Activated CD4-positive, alpha-beta memory T cell treated with anti-CD3 and anti-CD28 coated beads, Interleukin-2, amount 10 ng/mL, durations not matched to agents 7 days and 5 days (primary cell): ENCODE measurements around the gene PPP2R3C. TPM values are rescaled to one million over a fixed set of nuclear protein-coding genes. Genes with fewer than 3 reads are reported as not detected.
A peak's percentile ranks its signal among the peaks of the same experiment; 100 is the strongest.
"Not testable (repeated sequence)": the region's sequence is repeated elsewhere in the genome, so short reads cannot be mapped to it uniquely, and the experiment has no call there.

Experiments used
- CTCF ChIA-PET: fragments of 350-600 bp; sonication (Branson Sonifier 250); formaldehyde crosslinking; loops from one replicate; lab custom pipeline; 2021; ENCODE audit warnings: antibody characterized with exemption, inconsistent platforms; lab: Charles Lee
- POLR2A ChIA-PET: fragments of 350-600 bp; sonication (Branson Sonifier 250); formaldehyde crosslinking; loops from one replicate; lab custom pipeline; 2021; ENCODE audit warnings: antibody characterized with exemption; lab: Charles Lee
- DNase-seq: peaks from one replicate; pipeline ENCODE4 v3.0.0-alpha.2; 2020
- H3K27ac Mint-ChIP-seq: one replicate; pipeline ENCODE4 v1.8.0; 2021; ENCODE audit warnings: mild to moderate bottlenecking, mixed read lengths
- H3K27me3 Mint-ChIP-seq: one replicate; pipeline ENCODE4 v1.8.0; 2021; ENCODE audit warnings: mixed read lengths
- H3K36me3 Mint-ChIP-seq: one replicate; pipeline ENCODE4 v1.8.0; 2021; ENCODE audit warnings: low read depth, mixed read lengths
- H3K4me1 Mint-ChIP-seq: one replicate; pipeline ENCODE4 v1.8.0; 2021; ENCODE audit warnings: mixed read lengths
- H3K4me3 Mint-ChIP-seq: one replicate; pipeline ENCODE4 v1.8.0; 2021; ENCODE audit warnings: mild to moderate bottlenecking, mixed read lengths
- H3K9me3 Mint-ChIP-seq: one replicate; pipeline ENCODE4 v1.8.0; 2021; ENCODE audit warnings: mixed read lengths
- total RNA-seq, 2 experiments: library from RNA; stranded (reverse); gene quantifications; one replicate each; pipeline ENCODE4 v1.2.3, GENCODE V29; 2021

PPP2R3C gene
- 10 to 100 TPM; 51.7 to 59.4 TPM for total RNA-seq

DNA sequence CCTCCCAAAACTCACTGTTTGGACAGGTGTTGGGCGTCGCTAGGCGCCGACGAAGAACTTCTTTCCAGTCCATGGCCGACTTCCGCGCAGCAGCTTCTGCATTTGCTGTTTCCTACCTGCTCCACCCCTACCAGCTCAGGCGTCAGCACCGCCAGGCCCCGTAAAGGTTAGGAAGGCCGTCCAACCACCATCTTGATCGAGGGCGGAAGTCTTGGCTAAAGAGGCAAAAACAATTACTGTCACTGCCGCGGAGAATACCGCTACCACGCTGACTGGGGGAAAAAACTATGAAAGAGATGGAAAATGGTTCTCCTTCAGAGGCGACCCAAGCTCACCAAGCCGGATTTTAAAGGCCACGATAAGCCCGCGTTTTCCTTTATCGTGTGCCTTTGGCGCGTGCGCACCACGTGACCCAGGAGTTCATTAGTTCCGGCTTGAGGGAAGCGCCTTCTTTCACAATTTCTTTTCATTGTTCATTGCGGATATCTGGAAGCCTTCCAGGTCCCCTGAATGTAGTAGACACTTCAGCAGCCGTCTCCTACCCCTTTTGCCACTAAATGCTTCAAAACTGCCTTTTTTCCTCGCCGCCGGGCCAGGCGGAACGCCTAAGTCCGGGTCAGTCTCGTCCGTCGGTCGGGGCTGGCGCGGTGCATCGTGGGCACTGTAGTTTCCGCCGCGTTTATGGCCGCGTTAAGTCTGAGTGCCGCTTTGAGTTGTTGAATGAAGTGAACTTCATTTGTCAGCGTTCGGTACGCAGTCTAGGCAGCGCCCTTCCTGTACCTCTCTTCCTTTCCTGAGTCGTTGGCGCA, at the start of gene PPP2R3C, which contains the start of gene PRORP:
PPP2R3C (minus strand) TSS at position 104 of the 809 bp plus-strand sequence; CDS start at position 73, 31 bp downstream.
PRORP (plus strand) TSS at position 666 of the 809 bp plus-strand sequence. CDS start 694 bp downstream, outside the sequence.
- Mint-ChIP-seq H3K36me3 (peaks cover 53% of the 10 kb centered on the region), H3K27me3 (no peaks in the 10 kb centered on the region), H3K9me3 (no peaks in the 10 kb centered on the region), H3K27ac (peak within 1 kb of the TSS; percentile 98), H3K4me1 (peaks cover 59% of the 10 kb centered on the region), H3K4me3 (peak within 1 kb of the TSS; percentile 91)
- ChIA-PET CTCF (interaction anchor here (0.6 to 3.2 kb wide), 10 partner anchors 19 to 300 kb away, joined by 3 to 16 read pairs (median 4); partner anchors contain the start of genes FAM177A1, NFKBIA and PSMA6), POLR2A (interaction anchor here (0.7 to 5.3 kb wide), 26 partner anchors 9 to 704 kb away, joined by 3 to 55 read pairs (median 5); partner anchors contain the start of genes BAZ1A, BRMS1L, FAM177A1 and NFKBIA)
- DNase-seq = peak; percentile 92

DNA sequence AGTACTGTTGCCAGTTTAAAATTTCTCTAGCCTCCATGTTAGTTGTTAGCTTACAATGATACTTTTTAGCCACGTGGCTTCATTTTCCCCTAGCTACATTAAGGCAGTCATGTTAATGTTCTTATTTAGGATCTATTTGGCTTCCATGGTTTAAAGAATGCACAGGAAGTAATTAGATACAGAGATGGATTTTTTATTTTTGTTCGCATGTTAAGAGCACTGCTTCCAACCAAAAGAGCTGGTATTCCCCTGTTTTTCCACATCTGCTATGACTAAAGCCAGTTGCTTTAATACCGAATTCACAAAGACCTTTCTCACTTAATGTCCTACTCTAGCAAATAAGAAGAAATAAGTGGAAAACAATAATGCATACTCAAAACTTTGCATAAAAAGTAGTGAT, 45.7 kb upstream of the PPP2R3C start:
- peaks cover 4% of the 10 kb centered on the region for H3K4me1 Mint-ChIP-seq
- CTCF ChIA-PET = no interaction called here
- DNase-seq = no peak
- POLR2A ChIA-PET = no interaction called here
- peaks cover 2% of the 10 kb centered on the region for H3K9me3 Mint-ChIP-seq
- no peak overlapping the region for H3K27ac Mint-ChIP-seq
- no peaks in the 10 kb centered on the region for H3K27me3 Mint-ChIP-seq
- no peak overlapping the region for H3K4me3 Mint-ChIP-seq
- peaks cover 58% of the 10 kb centered on the region for H3K36me3 Mint-ChIP-seq

DNA sequence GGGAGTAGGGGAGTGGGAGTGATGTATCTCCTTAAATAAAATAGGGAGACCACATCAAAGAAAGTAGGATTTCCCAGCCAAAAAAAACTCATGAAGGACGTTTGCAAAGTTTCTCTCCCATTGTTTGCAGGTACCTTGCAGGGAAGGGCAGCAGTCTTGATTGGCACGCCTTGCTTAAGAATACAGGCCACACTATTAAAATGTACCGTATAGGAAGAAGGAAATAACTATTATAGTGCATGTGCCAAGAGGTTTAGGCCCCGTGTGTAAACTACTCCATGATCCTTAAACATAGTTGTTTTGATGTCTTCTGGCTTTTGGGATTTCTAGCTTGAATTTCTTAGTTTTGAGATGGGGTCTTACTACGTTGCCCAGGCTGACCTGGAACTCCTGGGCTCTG, 43.1 kb upstream of the PPP2R3C start:
- Mint-ChIP-seq H3K36me3 (peaks cover 62% of the 10 kb centered on the region), H3K27ac (no peak overlapping the region), H3K4me1 (peaks cover 27% of the 10 kb centered on the region), H3K27me3 (no peaks in the 10 kb centered on the region), H3K9me3 (peaks cover 2% of the 10 kb centered on the region), H3K4me3 (no peak overlapping the region)
- DNase-seq = no peak
- CTCF ChIA-PET = no interaction called here
- POLR2A ChIA-PET = no interaction called here

DNA sequence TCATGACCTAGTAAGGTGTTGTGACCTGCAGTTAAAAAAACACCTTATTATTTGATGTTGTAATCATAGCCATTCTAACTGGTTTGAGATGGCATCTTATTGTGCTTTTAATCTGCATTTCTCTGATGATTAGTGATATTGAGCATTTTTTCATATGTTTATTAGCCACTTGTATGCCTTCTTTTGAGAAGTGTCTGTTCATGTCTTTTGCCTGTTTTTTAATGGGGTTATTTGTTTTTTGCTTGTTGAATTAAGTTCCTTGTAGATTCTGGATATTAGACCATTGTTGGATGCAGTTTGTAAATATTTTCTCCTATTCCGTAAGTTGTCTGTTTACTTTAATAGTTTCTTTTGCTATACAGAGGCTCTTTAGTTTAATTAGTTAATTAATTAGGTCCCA, 41.6 kb upstream of the PPP2R3C start:
- POLR2A ChIA-PET = no interaction called here

DNA sequence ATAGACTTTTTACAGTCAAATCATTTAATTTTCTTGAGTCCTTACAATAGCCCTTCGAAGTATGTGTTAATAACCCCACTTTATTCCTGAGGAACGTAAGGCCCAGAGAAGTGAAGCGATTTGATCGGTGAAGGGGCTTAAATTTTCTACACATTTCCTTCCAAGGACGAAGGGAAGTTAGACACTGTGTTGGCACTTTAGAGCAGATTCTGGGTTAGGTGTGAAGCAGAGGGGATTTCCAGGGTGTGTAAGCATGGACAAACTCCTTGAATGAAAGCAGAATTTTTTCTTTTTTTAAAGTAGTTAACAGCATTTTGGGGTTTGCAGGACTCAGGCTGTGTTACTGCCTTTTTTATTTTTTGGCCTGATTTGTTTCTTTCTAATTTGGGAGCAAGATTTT, 39.4 kb upstream of the PPP2R3C start:
- Mint-ChIP-seq H3K4me3 (no peak overlapping the region), H3K36me3 (peaks cover 48% of the 10 kb centered on the region), H3K4me1 (peaks cover 44% of the 10 kb centered on the region), H3K27me3 (no peaks in the 10 kb centered on the region), H3K27ac (peak overlapping the region; percentile 56), H3K9me3 (no peaks in the 10 kb centered on the region)
- peak; percentile 17 for DNase-seq
- ChIA-PET POLR2A (interaction anchor here (1.0 to 1.6 kb wide), 2 partner anchors 39 to 243 kb away, joined by 3 to 4 read pairs; partner anchors contain the start of genes NFKBIA and PPP2R3C), CTCF (no interaction called here)

More for the DNA sequence above, 41.6 kb upstream of the PPP2R3C start:
- Mint-ChIP-seq H3K27ac (no peak overlapping the region), H3K4me1 (peaks cover 35% of the 10 kb centered on the region), H3K4me3 (no peak overlapping the region), H3K36me3 (peaks cover 63% of the 10 kb centered on the region), H3K9me3 (no peaks in the 10 kb centered on the region), H3K27me3 (no peaks in the 10 kb centered on the region)
- DNase-seq = no peak
- CTCF ChIA-PET = no interaction called here

DNA sequence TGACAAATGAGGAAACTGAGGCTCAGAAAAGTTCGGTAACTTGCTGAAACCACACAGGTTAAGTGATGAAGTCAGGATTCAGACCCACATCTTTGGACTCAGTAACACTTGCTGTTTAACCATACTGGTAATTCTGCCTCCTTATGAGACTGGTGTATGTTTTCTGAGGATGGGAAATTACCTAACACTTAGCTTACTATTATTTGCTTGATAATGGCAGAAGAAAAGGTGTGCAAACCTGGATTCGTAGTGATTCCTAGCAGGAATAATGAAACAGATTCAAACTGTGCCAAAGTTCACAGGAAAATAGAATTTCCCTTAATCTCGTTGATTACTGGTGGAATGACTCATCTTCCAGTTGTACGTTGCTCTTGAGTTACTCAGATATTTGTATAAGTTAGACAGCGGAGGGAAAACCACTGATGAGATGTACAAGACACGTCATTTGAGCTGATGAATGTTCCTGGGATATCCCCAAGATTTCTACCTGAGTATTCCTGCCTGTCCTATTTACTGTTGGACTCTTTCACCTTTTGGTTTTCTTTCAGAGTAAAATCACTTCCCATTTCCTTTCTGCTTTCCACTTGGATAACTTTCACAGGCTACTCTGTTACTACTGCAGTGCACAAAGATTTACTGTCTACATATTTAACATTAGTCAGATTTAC, 38.1 kb upstream of the PPP2R3C start:
- POLR2A ChIA-PET = interaction anchor here (0.5 kb wide), 1 partner anchor 173 kb away, joined by 3 read pairs; no protein-coding TSS in a partner anchor
- peak overlapping the region; percentile 6 for H3K27ac Mint-ChIP-seq
- H3K36me3 Mint-ChIP-seq = peaks cover 45% of the 10 kb centered on the region
- H3K9me3 Mint-ChIP-seq = no peaks in the 10 kb centered on the region
- no peak overlapping the region for H3K4me3 Mint-ChIP-seq
- CTCF ChIA-PET = no interaction called here
- DNase-seq = no peak
- H3K4me1 Mint-ChIP-seq = peaks cover 48% of the 10 kb centered on the region
- no peaks in the 10 kb centered on the region for H3K27me3 Mint-ChIP-seq

DNA sequence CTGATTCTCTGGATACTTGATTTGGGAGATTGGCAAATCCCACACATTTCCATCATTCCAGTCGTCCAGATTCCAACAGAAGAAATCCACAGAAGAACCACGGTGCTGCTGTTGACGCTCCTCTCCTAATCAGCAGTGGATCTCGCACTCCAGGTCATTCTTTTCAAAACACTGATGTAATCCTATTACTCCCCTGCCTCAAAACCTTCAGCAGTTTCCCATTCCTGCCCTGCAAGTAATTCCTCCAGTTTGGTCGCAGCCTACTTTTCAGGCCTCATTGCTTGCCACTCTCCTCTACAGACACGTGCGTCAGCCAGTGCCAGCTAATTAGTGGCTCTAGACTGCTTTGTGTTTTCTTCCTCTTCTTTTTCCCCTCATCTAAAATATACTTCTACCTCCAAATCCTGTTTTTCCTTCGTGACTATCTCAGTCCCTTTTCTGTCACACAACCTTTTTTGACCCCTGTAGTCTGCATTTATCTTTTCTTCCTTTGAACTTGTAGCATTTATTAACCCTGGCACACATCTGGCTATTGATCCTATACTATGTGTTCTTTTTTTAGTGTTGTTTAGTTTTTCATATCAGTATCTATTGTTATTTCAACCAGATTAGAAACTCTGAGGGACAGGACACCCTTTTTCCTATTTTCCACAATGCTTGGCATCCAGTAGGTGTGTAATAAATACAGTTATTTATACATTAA, 37.3 kb upstream of the PPP2R3C start:
- Mint-ChIP-seq H3K4me1 (peaks cover 51% of the 10 kb centered on the region), H3K36me3 (peaks cover 44% of the 10 kb centered on the region), H3K27me3 (no peaks in the 10 kb centered on the region), H3K4me3 (no peak overlapping the region), H3K9me3 (no peaks in the 10 kb centered on the region), H3K27ac (no peak overlapping the region)
- DNase-seq = no peak
- ChIA-PET CTCF (no interaction called here), POLR2A (interaction anchor here (0.5 kb wide), 1 partner anchor 173 kb away, joined by 3 read pairs; no protein-coding TSS in a partner anchor)

DNA sequence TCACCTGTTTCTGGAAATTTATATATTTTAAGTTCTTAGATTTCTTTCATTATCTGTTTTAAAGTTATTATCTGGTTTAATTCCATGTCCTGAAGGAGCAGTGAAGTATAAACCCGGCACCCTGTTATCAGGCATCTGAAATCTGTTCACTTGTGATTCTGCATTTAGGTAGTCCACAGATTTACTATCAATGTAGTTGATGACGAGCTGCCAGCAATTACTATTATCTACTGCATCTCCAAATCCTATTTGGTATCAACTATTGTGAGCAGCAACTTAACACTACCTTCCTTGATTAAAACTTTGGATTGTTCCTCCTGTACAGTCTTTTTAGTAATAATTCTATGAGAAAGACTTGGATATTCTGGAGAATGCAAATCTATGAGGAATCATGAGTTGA, 36.7 kb upstream of the PPP2R3C start:
- Mint-ChIP-seq H3K27me3 (no peaks in the 10 kb centered on the region), H3K9me3 (no peaks in the 10 kb centered on the region), H3K4me3 (no peak overlapping the region), H3K27ac (no peak overlapping the region), H3K4me1 (peaks cover 54% of the 10 kb centered on the region), H3K36me3 (peaks cover 42% of the 10 kb centered on the region)
- CTCF ChIA-PET = interaction anchor here (1.0 kb wide), 1 partner anchor 24 kb away, joined by 3 read pairs; no protein-coding TSS in a partner anchor
- no peak for DNase-seq
- POLR2A ChIA-PET = no interaction called here

DNA sequence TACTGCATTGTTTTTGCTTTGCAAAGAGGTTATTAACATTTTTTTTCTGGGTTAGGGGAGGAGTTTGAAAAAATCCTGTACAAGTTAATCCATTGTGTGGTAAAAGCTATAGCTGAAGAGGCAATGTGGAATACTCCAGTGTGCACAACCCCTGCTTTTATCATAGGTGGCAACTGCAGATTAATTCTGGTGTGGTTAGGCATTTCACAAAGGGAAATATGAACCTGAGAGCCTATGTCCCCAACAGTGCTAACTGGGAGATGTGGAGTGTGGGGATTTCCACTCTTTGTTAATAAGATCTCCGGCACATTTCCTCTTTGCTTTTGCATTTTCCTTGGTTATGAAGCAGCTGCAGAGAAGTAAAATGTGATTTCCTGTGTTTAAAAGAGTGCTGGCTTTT, 34.2 kb upstream of the PPP2R3C start:
- no peaks in the 10 kb centered on the region for H3K27me3 Mint-ChIP-seq
- ChIA-PET CTCF (interaction anchor here (1.0 to 1.8 kb wide), 2 partner anchors 14 to 33 kb away, joined by 4 to 5 read pairs; no protein-coding TSS in a partner anchor), POLR2A (no interaction called here)
- H3K36me3 Mint-ChIP-seq = peaks cover 47% of the 10 kb centered on the region
- H3K4me3 Mint-ChIP-seq = no peak overlapping the region
- no peak for DNase-seq
- peaks cover 43% of the 10 kb centered on the region for H3K4me1 Mint-ChIP-seq
- no peaks in the 10 kb centered on the region for H3K9me3 Mint-ChIP-seq
- H3K27ac Mint-ChIP-seq = peak overlapping the region; percentile 47

DNA sequence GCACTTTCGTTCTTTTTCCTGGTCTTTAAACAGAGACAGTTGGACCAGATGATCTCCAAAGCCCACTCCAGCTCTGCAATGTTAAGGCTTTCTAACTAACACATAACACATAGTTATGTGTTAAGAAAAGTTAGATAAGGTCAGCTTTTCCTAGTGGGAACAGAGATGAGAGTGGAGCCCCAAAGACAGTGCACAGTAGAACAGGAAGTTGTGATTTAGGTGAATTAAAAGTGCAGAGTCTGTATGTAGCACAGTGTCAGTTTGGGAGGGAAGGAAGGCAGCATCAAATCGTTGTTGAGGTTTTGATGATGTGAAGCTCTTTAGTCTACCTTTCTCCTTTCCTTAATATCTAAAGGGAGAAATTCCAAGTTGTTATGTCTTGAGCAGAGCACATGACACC, 32.2 kb upstream of the PPP2R3C start:
- H3K4me1 Mint-ChIP-seq = peaks cover 26% of the 10 kb centered on the region
- no peak overlapping the region for H3K27ac Mint-ChIP-seq
- no peak for DNase-seq
- no peaks in the 10 kb centered on the region for H3K27me3 Mint-ChIP-seq
- H3K9me3 Mint-ChIP-seq = no peaks in the 10 kb centered on the region
- peaks cover 41% of the 10 kb centered on the region for H3K36me3 Mint-ChIP-seq
- no peak overlapping the region for H3K4me3 Mint-ChIP-seq
- CTCF ChIA-PET = interaction anchor here (1.4 to 1.5 kb wide), 2 partner anchors 10 to 14 kb away, joined by 3 to 5 read pairs; no protein-coding TSS in a partner anchor
- POLR2A ChIA-PET = no interaction called here

DNA sequence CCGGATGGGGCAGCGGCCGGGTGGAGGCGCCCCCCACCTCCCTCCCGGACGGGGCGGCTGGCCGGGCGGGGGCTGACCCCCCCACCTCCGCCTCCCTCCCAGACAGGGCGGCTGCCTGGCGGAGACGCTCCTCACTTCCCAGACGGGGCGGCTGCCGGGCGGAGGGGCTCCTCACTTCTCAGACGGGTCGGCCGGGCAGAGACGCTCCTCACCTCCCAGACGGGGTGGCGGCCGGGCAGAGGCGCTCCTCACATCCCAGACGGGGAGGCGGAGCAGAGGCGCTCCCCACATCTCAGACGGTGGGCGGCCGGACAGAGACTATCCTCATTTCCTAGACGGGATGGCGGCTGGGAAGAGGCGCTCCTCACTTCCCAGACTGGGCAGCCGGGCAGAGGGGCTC, 30.7 kb upstream of the PPP2R3C start:
- H3K9me3 Mint-ChIP-seq, H3K27ac Mint-ChIP-seq, POLR2A ChIA-PET, CTCF ChIA-PET, DNase-seq, H3K27me3 Mint-ChIP-seq, H3K4me3 Mint-ChIP-seq: not testable (repeated sequence)
- Mint-ChIP-seq H3K4me1 (peaks cover 20% of the 10 kb centered on the region), H3K36me3 (peaks cover 43% of the 10 kb centered on the region)

DNA sequence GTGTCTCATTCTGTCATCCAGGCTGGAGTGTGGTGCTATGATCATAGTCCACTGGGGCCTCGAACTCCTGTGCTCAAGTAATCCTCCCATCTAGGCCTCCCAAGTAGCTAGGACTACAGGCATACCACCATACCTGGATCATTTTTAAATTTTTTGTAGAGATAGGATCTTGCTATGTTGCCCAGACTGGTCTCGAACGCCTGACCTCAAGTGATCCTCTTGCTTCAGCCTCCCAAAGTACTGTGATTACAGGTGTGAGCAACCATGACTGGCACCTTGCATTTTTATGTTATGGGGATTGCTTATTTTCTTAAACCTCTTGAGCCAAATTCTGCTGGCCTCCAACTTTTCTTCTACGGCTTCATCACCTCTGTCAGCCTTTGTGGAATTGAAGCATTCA, 27.4 kb upstream of the PPP2R3C start:
- H3K4me1 Mint-ChIP-seq = peaks cover 8% of the 10 kb centered on the region
- H3K9me3 Mint-ChIP-seq = no peaks in the 10 kb centered on the region
- no peak overlapping the region for H3K4me3 Mint-ChIP-seq
- H3K36me3 Mint-ChIP-seq = peaks cover 48% of the 10 kb centered on the region
- ChIA-PET POLR2A (interaction anchor here (1.0 kb wide), 1 partner anchor 268 kb away, joined by 3 read pairs; no protein-coding TSS in a partner anchor), CTCF (no interaction called here)
- H3K27me3 Mint-ChIP-seq = no peaks in the 10 kb centered on the region
- DNase-seq = no peak
- no peak overlapping the region for H3K27ac Mint-ChIP-seq
